IMR-90 (cell line): ENCODE results near the gene GJC2. TPM values are rescaled to one million over a fixed set of nuclear protein-coding genes. Genes with fewer than 3 reads are reported as not detected.

ENCODE experiments used
- ATAC-seq: fragments of 200-7000 bp; cut with Tn5 transposase; 2 replicates; pipeline ENCODE4 v1.9.1; 2020; ENCODE audit warnings: low read depth, mild to moderate bottlenecking, moderate library complexity
- BruUV-seq: library from RNA; stranded (reverse); fragments of 400-500 nt; replicated peaks from 2 replicates; lab custom pipeline; 2021; lab: Mats Ljungman, UMichigan
- CTCF ChIA-PET: fragments of 300-600 bp; formaldehyde crosslinking; extraction: SDS; loops from one replicate; lab custom pipeline; 2021; ENCODE audit warnings: antibody characterized with exemption; lab: Yijun Ruan, JAX
- POLR2A ChIA-PET: fragments of 300-600 bp; sonication (Branson Sonifier 250); formaldehyde crosslinking; loops from one replicate; lab custom pipeline; 2022; ENCODE audit warnings: antibody characterized with exemption; ENCODE audit not compliant: unreplicated experiment; lab: Charles Lee
- DNase-seq: peaks from one replicate; pipeline ENCODE4 v3.0.0; 2013
- H2AFZ ChIP-seq: replicated peaks from 2 replicates; pipeline ENCODE3; 2013; ENCODE audit warnings: low read length, mild to moderate bottlenecking; ENCODE audit not compliant: poor library complexity
- H2AK5ac ChIP-seq: 2 replicates; pipeline ENCODE4 v1.6.1; 2013; ENCODE audit warnings: low read depth, low read length, inconsistent platforms
- H2AK9ac ChIP-seq: replicated peaks from 2 replicates; pipeline ENCODE3; 2013; ENCODE audit warnings: mild to moderate bottlenecking, low read depth, low read length, moderate library complexity; ENCODE audit not compliant: poor library complexity
- H2BK120ac ChIP-seq: 2 replicates; pipeline ENCODE4 v1.6.1; 2013; ENCODE audit warnings: low read depth, low read length, inconsistent platforms
- H2BK15ac ChIP-seq: 3 replicates; pipeline ENCODE4 v1.6.1; 2013; ENCODE audit warnings: low read depth, low read length, inconsistent platforms
- H2BK20ac ChIP-seq: 2 replicates; pipeline ENCODE4 v1.6.1; 2013; ENCODE audit warnings: low read depth, mild to moderate bottlenecking, inconsistent platforms, low read length, moderate library complexity
- H2BK5ac ChIP-seq: 2 replicates; pipeline ENCODE4 v1.6.1; 2013; ENCODE audit warnings: mild to moderate bottlenecking, low read depth, low read length, inconsistent platforms; ENCODE audit not compliant: poor library complexity, severe bottlenecking
- H3K14ac ChIP-seq: replicated peaks from 2 replicates; pipeline ENCODE4 v1.6.1; 2013; ENCODE audit warnings: low read depth, low read length, inconsistent platforms
- H3K18ac ChIP-seq: 2 replicates; pipeline ENCODE4 v1.6.1; 2013; ENCODE audit warnings: low read depth, low read length, control low read depth
- H3K23ac ChIP-seq: 2 replicates; pipeline ENCODE4 v1.6.1; 2013; ENCODE audit warnings: low read depth, low read length, inconsistent platforms
- H3K27ac ChIP-seq: 2 replicates; pipeline ENCODE4 v1.5.1; 2013; ENCODE audit warnings: mild to moderate bottlenecking, control low read depth, low read length; ENCODE audit not compliant: insufficient read depth
- H3K27me3 ChIP-seq: 2 replicates; pipeline ENCODE4 v1.6.1; 2013; ENCODE audit warnings: low read length; ENCODE audit not compliant: control insufficient read depth, insufficient read depth
- H3K36me3 ChIP-seq: 2 replicates; pipeline ENCODE4 v1.6.1; 2013; ENCODE audit warnings: low read length, mixed read lengths; ENCODE audit not compliant: control insufficient read depth, insufficient read depth
- H3K4ac ChIP-seq: 2 replicates; pipeline ENCODE4 v1.6.1; 2013; ENCODE audit warnings: low read depth, low read length, inconsistent platforms
- H3K4me1 ChIP-seq: 2 replicates; pipeline ENCODE4 v1.6.1; 2013; ENCODE audit warnings: low read length, mixed read lengths; ENCODE audit not compliant: control insufficient read depth, insufficient read depth
- H3K4me2 ChIP-seq: 2 replicates; pipeline ENCODE4 v1.6.1; 2013; ENCODE audit warnings: low read depth, mild to moderate bottlenecking, control low read depth, low read length, moderate library complexity
- H3K4me3 ChIP-seq: 2 replicates; pipeline ENCODE4 v1.5.1; 2013; ENCODE audit warnings: low read depth, mild to moderate bottlenecking, control low read depth, low read length, moderate library complexity; ENCODE audit not compliant: insufficient read depth
- H3K56ac ChIP-seq: 2 replicates; pipeline ENCODE4 v1.6.1; 2013; ENCODE audit warnings: low read length, inconsistent platforms; ENCODE audit not compliant: insufficient read depth; ENCODE audit errors: extremely low read depth
- H3K79me1 ChIP-seq, 2 experiments: 2 replicates each; pipeline ENCODE4 v1.6.1; 2013; ENCODE audit warnings: low read length in 2 of 2, inconsistent platforms in 1 of 2, low read depth in 1 of 2
- H3K9ac ChIP-seq: 2 replicates; pipeline ENCODE4 v1.6.1; 2013; ENCODE audit warnings: low read depth, low read length, control low read depth
- H3K9me1 ChIP-seq: 2 replicates; pipeline ENCODE4 v1.6.1; 2013; ENCODE audit warnings: low read length, inconsistent platforms; ENCODE audit not compliant: insufficient read depth
- H3K9me3 ChIP-seq: 2 replicates; pipeline ENCODE4 v1.6.1; 2013; ENCODE audit warnings: low read length; ENCODE audit not compliant: control insufficient read depth, insufficient read depth
- H4K20me1 ChIP-seq: 2 replicates; pipeline ENCODE4 v1.6.1; 2013; ENCODE audit warnings: low read length, inconsistent platforms; ENCODE audit not compliant: insufficient read depth
- H4K5ac ChIP-seq: 2 replicates; pipeline ENCODE4 v1.6.1; 2013; ENCODE audit warnings: mild to moderate bottlenecking, low read depth, low read length, control low read depth
- H4K8ac ChIP-seq, 2 experiments: 2 replicates each; pipeline ENCODE4 v1.6.1; 2013; ENCODE audit warnings: low read depth in 2 of 2, low read length in 2 of 2, control low read depth in 1 of 2, inconsistent platforms in 1 of 2
- H4K91ac ChIP-seq: 2 replicates; pipeline ENCODE4 v1.6.1; 2013; ENCODE audit warnings: low read depth, low read length, inconsistent platforms; ENCODE audit not compliant: insufficient read depth
- MAFK ChIP-seq: IDR thresholded peaks from 2 replicates; pipeline ENCODE4 v1.6.1; 2012; ENCODE audit warnings: low read depth, low read length, improper control_type of control experiment
- MAZ ChIP-seq: IDR thresholded peaks from 2 replicates; pipeline ENCODE4 v1.6.1; 2012; ENCODE audit warnings: low read depth, mild to moderate bottlenecking, low read length, improper control_type of control experiment, moderate library complexity, borderline replicate concordance
- POLR2A ChIP-seq: IDR thresholded peaks from 2 replicates; pipeline ENCODE4 v1.6.1; 2012; ENCODE audit warnings: mild to moderate bottlenecking, low read depth, low read length
- RAD21 ChIP-seq: IDR thresholded peaks from 2 replicates; pipeline ENCODE4 v1.6.1; 2012; ENCODE audit warnings: low read length, improper control_type of control experiment
- RCOR1 ChIP-seq: IDR thresholded peaks from 2 replicates; pipeline ENCODE4 v1.6.1; 2012; ENCODE audit warnings: mild to moderate bottlenecking, low read length, improper control_type of control experiment; ENCODE audit not compliant: insufficient replicate concordance
- WGBS, 2 experiments: methylation state at CpG; one replicate each; pipeline versions ENCODE4 v1.1.5 to v1.1.7; 2013; ENCODE audit warnings: missing lambda C conversion rate in 2 of 2; ENCODE audit not compliant: insufficient read length in 1 of 2; ENCODE audit errors: extremely low coverage in 2 of 2; 5-methylcytosine and 5-hydroxymethylcytosine counted together
- dilution Hi-C: fragments of 300-500 bp; cut with HindIII; formaldehyde crosslinking; loops from one replicate; pipeline ENCODE4 v1.14.3; 2018; ENCODE audit warnings: low sequenced_read_pairs; ENCODE audit not compliant: unreplicated experiment
- in situ Hi-C: fragments of 300-500 bp; cut with MboI; formaldehyde crosslinking; loops from 3 replicates; pipeline ENCODE4 v1.14.3; 2019; ENCODE audit warnings: low sequenced_read_pairs, inconsistent platforms, mixed read lengths
- intact Hi-C: fragments of 100-400 bp; cut with micrococcal nuclease; formaldehyde crosslinking; loops from 2 replicates; pipeline ENCODE4 v1.10.0; 2022
- polyA plus RNA-seq, 3 experiments: library from polyadenylated mRNA; depleted of rRNA; stranded (reverse); fragments of >200 nt; gene quantifications; 2 replicates each; pipeline ENCODE4 v1.2.3, GENCODE V29; 2012; ENCODE audit warnings: low replicate concordance in 1 of 3
- total RNA-seq: library from RNA; depleted of rRNA; stranded (reverse); fragments of >200 nt; gene quantifications from 2 replicates; pipeline ENCODE4 v1.2.3, GENCODE V29; 2012

Gene GJC2
- total and polyA plus RNA-seq, 2 of the 4 experiments (the other 2 are of a cell fraction) = 1.1 to 1.7 TPM

DNA sequence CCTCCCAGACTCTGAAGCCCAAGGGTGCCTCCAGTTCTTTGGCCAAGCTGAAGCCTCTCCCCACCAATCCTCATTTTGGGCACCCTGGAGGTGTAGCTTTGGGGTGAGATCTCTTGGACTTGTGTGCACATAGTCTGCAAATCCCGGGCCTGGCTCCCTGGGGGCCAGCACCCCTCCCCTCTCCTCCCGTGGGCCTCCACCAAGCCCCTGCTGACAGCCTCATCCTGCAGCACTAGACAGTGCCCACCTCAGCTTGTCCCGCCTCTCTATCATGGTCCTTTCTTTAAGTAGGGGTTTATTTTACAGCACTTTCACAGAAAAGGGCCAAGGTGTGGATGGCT lies 3.2 kb downstream of the GJC2 start:
- no peak overlapping the region for H2BK5ac ChIP-seq
- ChIA-PET POLR2A (interaction anchor here (0.6 kb wide), 1 partner anchor 15 kb away, joined by 3 read pairs; no protein-coding TSS in a partner anchor), CTCF (no interaction called here)
- no CpG with 5 or more reads among the region's 3 CpGs for WGBS, 2 experiments
- peaks cover 14 to 43% of the 10 kb centered on the region in 2 experiments for H3K79me1 ChIP-seq
- no peak overlapping the region for H3K18ac ChIP-seq
- no peak overlapping the region for H3K56ac ChIP-seq
- H2BK20ac ChIP-seq = no peak overlapping the region
- no TSS peak for BruUV-seq
- no peak overlapping the region for H3K4me2 ChIP-seq
- H3K36me3 ChIP-seq = peaks cover 3% of the 10 kb centered on the region; the same call in 1 of the 2 replicates
- no peak overlapping the region for H2AFZ ChIP-seq
- H2AK9ac ChIP-seq = no peak overlapping the region
- peaks cover 7% of the 10 kb centered on the region; the same call in 1 of the 2 replicates for H4K20me1 ChIP-seq
- no peak overlapping the region for H4K91ac ChIP-seq
- H3K23ac ChIP-seq = no peak overlapping the region
- no peak overlapping the region for H3K27ac ChIP-seq
- peaks cover 23% of the 10 kb centered on the region for H3K4me1 ChIP-seq
- dilution Hi-C loops = no loop called here
- ATAC-seq (no peak), DNase-seq (no peak)
- no peak overlapping the region for H4K5ac ChIP-seq
- H3K9ac ChIP-seq = no peak overlapping the region
- no peak overlapping the region for H3K4me3 ChIP-seq
- no peak overlapping the region for H3K4ac ChIP-seq
- no peak for TF ChIP-seq RAD21
- no peak for TF ChIP-seq POLR2A
- no peak for TF ChIP-seq MAFK
- TF ChIP-seq RCOR1 = no peak
- TF ChIP-seq MAZ = no peak
- no peak overlapping the region for H2BK15ac ChIP-seq
- intact Hi-C loops = no loop called here
- H2BK120ac ChIP-seq = no peak overlapping the region
- H2AK5ac ChIP-seq = no peak overlapping the region
- in situ Hi-C loops = no loop called here
- peaks cover 16% of the 10 kb centered on the region for H3K9me1 ChIP-seq
- H3K9me3 ChIP-seq = no peaks in the 10 kb centered on the region
- no peaks in the 10 kb centered on the region for H3K27me3 ChIP-seq
- no peak overlapping the region for H4K8ac ChIP-seq
- H3K14ac ChIP-seq = no peak overlapping the region
